NCI-H1436 treated with DMSO at 0.1 percent for 48 hours (cell line): ENCODE data around the gene RPA1.
"Not testable (repeated sequence)": the region's sequence is repeated elsewhere in the genome, so short reads cannot be mapped to it uniquely, and the experiment has no call there.

ENCODE experiments used
- DNase-seq: peaks from one replicate; lab custom pipeline; 2025; lab: John Stamatoyannopoulos, UW

RPA1 gene

GRCh38 chr17:1813088-1813487 lies 16.7 kb upstream of the RPA1 start:
- DNase-seq: no peak

GRCh38 chr17:1820528-1821252 lies 9.1 kb upstream of the RPA1 start:
- no peak for DNase-seq

GRCh38 chr17:1829216-1829591 lies 601 bp upstream of the RPA1 start:
- no peak for DNase-seq

- no peak for DNase-seq
Measured at GRCh38 chr17:1830288-1830687, 483 bp downstream of the RPA1 start.

- no peak for DNase-seq
Measured at GRCh38 chr17:1834380-1835149, 4.8 kb downstream of the RPA1 start.

GRCh38 chr17:1839516-1839915 lies 9.7 kb downstream of the RPA1 start:
- no peak for DNase-seq

DNA sequence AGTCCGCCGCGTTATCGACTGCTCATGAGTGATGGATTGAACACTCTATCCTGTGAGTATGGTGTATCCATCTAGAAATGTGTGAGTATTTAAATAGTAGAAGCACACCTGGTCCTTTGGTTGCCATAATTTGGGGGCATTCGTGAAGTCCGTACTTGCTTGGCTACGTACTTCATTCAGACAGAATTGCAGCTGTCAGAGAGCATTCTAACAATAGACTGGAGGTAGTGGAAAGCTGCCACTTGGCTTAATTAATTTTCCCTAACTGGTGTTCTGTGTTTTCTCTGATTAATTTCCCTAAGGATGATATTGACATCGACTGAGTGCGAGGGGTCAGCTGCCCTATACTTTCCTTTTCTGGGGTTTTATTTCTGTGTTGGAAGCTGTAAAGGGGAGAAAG lies 14.1 kb downstream of the RPA1 start:
- DNase-seq: no peak

- DNase-seq: no peak
Measured at GRCh38 chr17:1847191-1847590, 17.4 kb downstream of the RPA1 start.

DNA sequence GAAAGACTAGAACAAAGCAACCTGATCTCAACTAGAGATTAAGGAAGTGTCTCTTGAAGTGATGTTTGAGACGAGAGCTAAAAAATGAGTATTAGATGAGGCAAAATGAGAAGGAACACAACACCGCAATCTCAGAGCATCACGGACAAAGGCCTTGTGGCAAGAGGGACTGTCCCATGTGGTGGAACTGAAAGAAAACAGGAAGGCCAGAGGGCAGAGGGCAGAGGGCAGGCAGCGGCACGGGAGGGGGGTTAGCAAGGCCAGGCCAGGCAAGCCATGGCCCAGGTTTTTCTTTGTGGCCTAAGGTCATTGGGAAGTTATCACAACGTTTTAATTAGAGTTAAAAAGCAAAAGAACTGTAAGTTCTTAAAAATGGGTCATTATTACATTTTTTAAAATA lies 22.5 kb downstream of the RPA1 start:
- DNase-seq: no peak

- DNase-seq: no peak
Measured at GRCh38 chr17:1853698-1854097, 23.9 kb downstream of the RPA1 start.

- not testable (repeated sequence) for DNase-seq
Measured at GRCh38 chr17:1856462-1856861, 26.7 kb downstream of the RPA1 start.

- no peak for DNase-seq
Measured at GRCh38 chr17:1860978-1861377, 31.2 kb downstream of the RPA1 start.

DNA sequence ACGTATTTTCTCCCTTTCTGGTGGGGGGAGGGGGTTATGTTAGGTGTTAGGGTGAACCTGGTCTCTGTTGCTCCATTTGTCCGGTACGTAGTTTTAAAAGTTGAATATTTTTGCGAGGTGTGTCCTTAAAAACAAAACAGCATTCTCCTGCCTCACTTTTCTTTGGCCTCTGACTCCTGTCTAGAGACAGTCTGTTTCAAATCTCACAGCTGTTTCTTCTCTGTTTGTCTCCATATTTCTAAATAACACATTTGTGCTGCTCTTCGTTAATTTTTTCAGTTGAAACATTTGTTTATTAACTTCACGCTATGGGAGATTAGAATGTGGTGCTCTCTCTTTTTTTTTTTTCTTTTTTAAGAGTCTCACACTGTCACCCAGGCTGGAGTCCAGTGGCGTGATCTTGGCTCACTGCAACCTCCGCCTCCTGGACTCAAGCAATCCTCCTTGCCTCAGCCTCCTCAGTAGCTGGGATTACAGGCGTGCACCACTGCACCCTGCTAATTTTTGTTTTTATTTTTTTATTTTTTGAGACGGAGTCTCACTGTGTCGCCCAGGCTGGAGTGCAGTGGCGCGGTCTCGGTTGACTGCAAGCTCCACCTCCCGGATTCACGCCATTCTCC lies 31.7 kb downstream of the RPA1 start:
- no peak for DNase-seq

DNA sequence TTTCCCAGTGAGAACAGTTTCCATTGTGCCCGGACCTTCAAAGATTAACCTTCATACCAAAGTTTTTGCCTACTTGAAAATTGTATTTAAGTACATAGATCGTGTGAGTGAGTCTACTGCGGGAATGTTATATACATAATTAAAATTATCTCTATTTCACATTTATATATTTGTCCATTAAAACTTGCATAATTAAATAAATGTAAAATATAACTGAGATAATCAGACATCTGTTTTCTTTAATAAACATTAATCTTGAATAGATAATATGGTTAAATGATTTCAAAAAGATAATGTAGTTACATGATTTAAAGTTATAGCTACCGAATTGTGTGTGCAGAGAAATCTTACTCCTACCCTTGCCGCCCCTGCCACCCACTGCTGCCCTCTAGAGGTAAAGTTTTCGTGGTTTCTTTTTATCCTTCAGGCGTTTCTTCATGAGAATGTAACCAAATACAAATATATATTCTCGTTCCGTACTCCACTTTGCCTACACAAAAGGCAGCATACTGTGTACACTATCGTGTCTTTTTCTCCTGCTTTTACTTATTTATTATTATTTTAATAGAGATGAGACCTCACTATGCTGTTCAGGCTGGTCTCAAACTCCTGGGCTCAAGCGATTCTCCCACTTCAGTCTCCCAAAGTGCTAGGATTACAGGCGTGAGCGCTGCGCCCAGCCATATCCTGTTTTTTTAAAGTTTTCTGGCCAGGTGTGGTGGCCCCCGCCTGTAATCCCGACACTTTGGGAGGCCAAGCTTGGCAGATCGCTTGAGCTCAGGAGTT lies 35.6 kb downstream of the RPA1 start:
- DNase-seq: no peak

GRCh38 chr17:1867307-1867706 lies 37.5 kb downstream of the RPA1 start:
- no peak for DNase-seq

- DNase-seq: no peak
Measured at GRCh38 chr17:1868090-1868489, 38.3 kb downstream of the RPA1 start.

DNA sequence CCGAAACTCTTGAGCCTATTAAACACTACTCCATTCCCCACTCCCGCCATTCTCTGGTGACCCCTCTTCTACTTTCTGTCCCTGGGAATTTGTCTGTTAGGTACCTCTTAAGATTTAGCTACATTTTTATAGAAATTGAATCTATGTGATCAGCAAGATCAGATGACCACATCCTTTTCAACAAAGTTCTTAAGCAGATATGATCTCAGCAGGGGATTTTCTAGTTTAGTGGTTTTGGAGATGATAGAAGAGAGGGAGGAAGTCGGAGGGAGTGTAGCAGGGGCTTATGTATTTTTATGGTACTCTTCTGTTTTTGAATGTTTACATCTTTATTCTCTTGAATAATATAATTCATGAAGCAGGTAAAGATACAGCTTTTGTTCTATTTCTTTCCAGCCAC lies 40.8 kb downstream of the RPA1 start:
- no peak for DNase-seq

DNA sequence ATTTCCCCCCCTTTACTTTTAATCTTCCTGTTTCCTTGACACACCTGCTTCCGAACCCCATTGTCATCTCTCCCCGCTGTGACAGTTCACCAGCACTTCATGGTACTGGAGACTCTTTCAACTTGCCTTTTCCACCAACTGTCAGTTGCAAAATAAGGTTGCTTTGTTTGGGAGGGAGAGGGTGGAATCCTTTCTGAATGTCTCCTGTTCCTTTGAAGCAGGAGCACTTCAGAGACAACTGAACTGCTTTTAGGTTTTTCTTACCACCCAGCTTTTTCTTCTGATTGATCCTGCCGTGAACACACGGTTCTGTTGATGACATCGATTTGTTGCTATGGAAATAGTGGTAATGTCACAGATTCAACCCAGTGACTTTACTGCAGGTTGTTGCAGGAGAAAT lies 42.0 kb downstream of the RPA1 start:
- DNase-seq: no peak

- DNase-seq: no peak
Measured at GRCh38 chr17:1872254-1872653, 42.4 kb downstream of the RPA1 start.

DNA sequence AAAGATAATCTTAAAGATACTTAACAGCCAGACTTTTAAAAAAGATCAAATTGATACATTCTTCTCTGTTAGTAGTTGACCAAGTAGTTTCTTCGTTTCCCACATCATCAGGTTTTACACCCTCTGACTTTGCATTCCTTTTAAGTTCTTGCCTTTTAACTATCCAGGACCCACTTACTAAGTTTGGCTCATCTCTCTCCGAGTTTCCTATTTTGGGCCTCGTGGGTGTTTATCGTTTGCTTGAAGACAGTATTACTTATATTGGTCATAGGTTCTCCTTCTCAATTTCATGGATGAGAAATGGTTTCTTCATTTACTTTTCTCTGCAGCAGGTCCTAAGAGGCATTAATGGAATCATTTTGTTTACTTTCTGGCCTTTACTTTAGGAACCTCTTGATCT lies 43.2 kb downstream of the RPA1 start:
- no peak for DNase-seq

GRCh38 chr17:1873418-1873817 lies 43.6 kb downstream of the RPA1 start:
- no peak for DNase-seq

- DNase-seq: no peak
Measured at GRCh38 chr17:1875597-1875996, 45.8 kb downstream of the RPA1 start.
